GM10847 (cell line): ENCODE data around the gene DGCR2.

Experiments used
- POLR2A ChIP-seq: IDR thresholded peaks from 2 replicates; pipeline ENCODE4 v1.6.1; 2011; ENCODE audit not compliant: insufficient read length; ENCODE audit errors: extremely low read depth

DGCR2 gene

DNA sequence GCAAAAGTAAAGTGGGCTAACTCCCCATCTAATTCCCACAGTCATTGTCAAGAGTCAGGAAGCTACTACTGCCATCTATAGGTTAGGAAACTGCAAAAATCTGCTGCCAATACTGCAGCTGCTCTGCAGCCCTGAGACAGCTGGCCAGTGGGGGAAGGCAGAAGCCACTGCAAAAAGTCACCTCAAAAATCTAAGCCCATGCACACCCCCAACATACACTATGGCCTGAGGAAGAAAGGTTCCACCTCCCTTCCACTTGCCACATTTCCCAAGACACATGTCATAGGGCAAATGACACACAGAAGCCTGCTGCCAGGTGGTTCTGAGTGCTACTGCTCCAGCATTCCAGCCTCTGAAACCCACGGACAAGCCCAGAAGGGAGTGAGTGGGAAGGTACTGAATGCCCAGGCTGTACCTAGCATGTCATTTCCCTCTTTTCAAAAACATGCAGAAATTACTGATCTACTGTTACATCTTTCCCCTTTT is 36.9 kb downstream of the DGCR2 start:
- no peak for TF ChIP-seq POLR2A

GRCh38 chr22:19082793-19083192 is 39.4 kb downstream of the DGCR2 start:
- TF ChIP-seq POLR2A: no peak

GRCh38 chr22:19082101-19082500 is 40.1 kb downstream of the DGCR2 start:
- TF ChIP-seq POLR2A: no peak

GRCh38 chr22:19081351-19081750 is 40.9 kb downstream of the DGCR2 start:
- no peak for TF ChIP-seq POLR2A

DNA sequence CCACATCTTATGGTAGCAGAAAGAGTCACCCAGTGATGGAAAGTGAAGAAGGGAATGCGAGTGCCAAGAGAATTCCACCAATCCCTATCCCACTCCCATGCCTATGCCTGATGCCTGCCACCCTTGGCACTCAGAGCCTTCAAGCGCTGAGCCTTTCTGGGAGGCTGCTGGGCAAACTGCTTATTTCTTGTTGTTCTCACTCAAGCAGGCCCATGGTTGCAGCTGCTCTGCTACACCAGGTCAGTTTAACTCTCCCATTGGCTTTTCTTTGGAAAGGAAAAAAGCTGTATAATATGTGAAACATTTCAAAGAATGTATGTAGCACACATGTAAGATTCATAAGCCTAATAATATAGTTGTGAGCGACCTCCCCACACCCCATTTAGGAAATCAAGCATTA is 41.4 kb downstream of the DGCR2 start:
- no peak for TF ChIP-seq POLR2A

GRCh38 chr22:19079691-19080090 is 42.5 kb downstream of the DGCR2 start:
- TF ChIP-seq POLR2A: no peak

- no peak for TF ChIP-seq POLR2A
These were observed 46.8 kb downstream of the DGCR2 start for GRCh38 chr22:19075404-19075803.

- no peak for TF ChIP-seq POLR2A
These were observed 51.6 kb downstream of the DGCR2 start for GRCh38 chr22:19070397-19071169.

DNA sequence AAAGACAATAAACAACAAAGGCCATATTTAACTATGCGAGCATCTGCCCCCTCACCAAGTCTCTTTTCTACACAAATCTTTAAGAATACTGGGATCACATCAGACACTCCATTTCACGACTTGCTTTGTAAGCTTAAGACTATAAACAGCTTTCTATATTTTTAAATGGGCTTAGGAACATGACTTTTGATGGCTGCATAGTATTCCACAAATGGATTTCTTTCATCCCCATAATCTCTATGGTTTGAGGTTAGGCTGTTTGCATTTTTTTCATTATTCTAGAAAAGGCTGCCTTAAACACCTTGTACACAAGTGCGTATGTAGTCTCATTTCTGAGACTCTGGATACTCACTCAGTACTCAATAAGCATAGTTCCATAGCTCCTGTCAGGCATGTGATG is 52.8 kb downstream of the DGCR2 start:
- no peak for TF ChIP-seq POLR2A

GRCh38 chr22:19068784-19069271 is 53.4 kb downstream of the DGCR2 start:
- no peak for TF ChIP-seq POLR2A

DNA sequence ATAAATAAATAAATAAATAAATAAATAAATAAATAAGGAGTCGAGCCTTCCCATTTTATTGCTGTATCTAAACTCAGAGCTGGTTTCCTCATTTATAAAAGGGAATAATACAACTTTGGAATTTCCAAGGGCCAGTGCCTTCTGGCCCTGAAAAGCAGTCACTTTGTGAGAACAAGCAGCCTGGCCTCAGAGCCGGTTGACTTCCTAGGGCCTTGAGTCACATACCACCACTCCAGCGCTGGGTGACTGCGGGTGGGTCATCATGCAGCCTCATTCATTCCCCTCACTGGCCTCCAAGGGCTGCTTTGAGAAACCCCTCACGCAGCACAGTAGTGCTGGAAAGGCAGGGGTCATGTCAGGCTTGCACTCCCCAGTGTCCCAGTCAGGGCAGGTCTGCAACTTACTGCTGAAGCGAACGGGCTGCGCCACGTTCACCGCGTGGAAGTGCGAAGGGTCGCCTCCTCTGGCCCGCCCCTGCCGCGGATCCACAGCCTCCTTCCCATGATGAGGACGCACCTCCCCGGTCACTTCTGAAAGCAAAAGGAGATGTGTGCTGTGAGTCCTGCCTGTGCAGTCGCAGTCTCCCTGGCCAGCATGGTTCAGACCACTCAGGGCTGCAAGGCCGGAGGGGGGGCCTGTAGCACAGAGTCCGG is 54.4 kb downstream of the DGCR2 start:
- no peak for TF ChIP-seq POLR2A

DNA sequence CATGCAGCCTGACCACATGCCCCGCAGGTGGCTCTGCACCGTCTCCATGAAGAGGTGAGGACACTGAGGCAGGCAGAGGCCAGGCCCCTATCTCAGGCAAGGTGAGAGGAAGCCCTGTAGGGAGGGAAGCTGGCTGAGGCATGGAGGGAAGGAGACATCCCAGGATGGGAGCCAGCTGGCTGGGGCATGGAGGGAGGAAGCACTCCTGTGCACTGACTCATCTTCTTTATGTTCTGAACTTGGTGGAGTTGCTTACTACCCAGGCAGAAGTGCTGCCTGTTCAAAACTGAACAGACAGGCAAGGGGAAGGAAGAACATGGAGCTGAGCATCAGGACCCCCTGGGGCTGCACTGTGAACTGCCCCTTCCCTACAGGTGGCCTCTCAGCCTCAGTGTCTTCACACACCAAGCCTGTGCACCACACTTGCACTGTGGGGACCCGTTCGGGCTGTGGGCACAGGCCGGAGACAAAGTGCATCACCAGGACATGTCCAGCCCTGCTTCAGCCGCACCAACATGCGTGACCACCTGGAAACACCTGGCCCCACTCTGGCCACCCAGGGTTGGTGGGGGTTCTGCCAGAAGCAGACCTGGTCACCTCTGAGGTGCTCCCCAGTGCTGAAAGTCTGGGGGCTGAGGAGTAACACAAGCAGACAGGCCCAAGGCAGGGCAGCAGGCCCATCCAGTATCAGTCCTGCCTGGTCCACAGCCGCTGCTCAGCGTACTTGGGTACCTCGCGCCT is 55.5 kb downstream of the DGCR2 start:
- TF ChIP-seq POLR2A: no peak

- TF ChIP-seq POLR2A: no peak
These were observed 56.3 kb downstream of the DGCR2 start for GRCh38 chr22:19065929-19066328.

GRCh38 chr22:19065298-19065859 is 56.8 kb downstream of the DGCR2 start:
- no peak for TF ChIP-seq POLR2A

DNA sequence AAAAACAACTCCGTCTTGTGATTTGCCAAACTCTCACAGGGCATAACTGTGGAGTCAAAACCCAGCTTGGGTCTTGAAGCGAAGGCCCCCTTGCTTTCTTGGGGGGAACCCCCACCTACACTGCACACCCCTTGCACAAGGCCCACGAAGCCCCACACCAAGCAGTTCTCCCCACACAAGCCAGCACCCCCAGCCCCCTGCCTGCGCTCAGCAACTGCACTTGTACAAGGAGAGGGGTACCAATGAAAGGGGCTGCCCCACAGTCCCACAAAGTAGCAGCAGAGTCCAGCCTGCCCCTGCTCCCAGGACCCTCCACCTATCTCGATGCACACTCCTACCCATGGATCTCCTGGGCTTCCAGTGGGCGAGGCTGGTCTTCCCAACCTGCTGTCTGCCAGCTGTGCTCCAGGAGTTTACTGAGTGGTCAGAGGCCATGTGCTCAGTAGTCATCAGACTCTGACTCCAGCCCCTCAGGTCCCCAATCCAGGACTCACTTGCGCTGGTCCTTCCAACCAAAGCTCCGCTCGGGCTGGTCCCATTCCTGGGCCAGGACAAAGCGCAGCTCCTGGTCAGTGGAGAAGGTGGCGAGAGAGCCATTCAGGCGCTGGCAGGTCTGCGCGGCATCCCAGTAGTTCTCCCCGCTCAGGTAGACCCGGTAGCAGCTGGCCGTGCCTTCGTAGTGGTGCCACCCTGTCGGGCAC is 57.7 kb downstream of the DGCR2 start:
- no peak for TF ChIP-seq POLR2A
